Activated CD4-positive, alpha-beta T cell treated with anti-CD3 and anti-CD28 coated beads, Interleukin-2, Interleukin-4, amounts not matched to agents 100 ng/mL and 50 ng/mL, durations not matched to agents 16 hours and 8 hours (primary cell): ENCODE measurements around the gene SLC25A26.

Source experiments
- DNase-seq: peaks from one replicate; pipeline ENCODE4 v3.0.0-alpha.2; 2020; ENCODE audit warnings: low spot score

SLC25A26 gene

GRCh38 chr3:66397745-66398144 lies 176.9 kb downstream of the SLC25A26 start:
- no peak for DNase-seq

- no peak for DNase-seq
Measured at GRCh38 chr3:66398228-66399025, 177.6 kb downstream of the SLC25A26 start.

- DNase-seq: no peak
Measured at GRCh38 chr3:66399529-66400232, 178.9 kb downstream of the SLC25A26 start.

- no peak for DNase-seq
Measured at GRCh38 chr3:66400411-66401156, 179.8 kb downstream of the SLC25A26 start.

- no peak for DNase-seq
Measured at GRCh38 chr3:66401157-66401550, 180.4 kb downstream of the SLC25A26 start.

GRCh38 chr3:66401675-66402491 lies 181.1 kb downstream of the SLC25A26 start:
- no peak for DNase-seq

- no peak for DNase-seq
Measured at GRCh38 chr3:66402596-66403290, 181.9 kb downstream of the SLC25A26 start.

GRCh38 chr3:66403323-66403990 lies 182.7 kb downstream of the SLC25A26 start:
- no peak for DNase-seq

- no peak for DNase-seq
Measured at GRCh38 chr3:66404197-66404596, 183.4 kb downstream of the SLC25A26 start.

GRCh38 chr3:66404903-66405700 lies 184.3 kb downstream of the SLC25A26 start:
- DNase-seq: no peak

- DNase-seq: no peak
Measured at GRCh38 chr3:66405701-66406091, 184.9 kb downstream of the SLC25A26 start.

- no peak for DNase-seq
Measured at GRCh38 chr3:66406163-66406562, 185.4 kb downstream of the SLC25A26 start.

GRCh38 chr3:66406831-66407610 lies 186.2 kb downstream of the SLC25A26 start:
- DNase-seq: no peak

GRCh38 chr3:66407611-66408218 lies 186.9 kb downstream of the SLC25A26 start:
- peak; percentile 76 for DNase-seq

- no peak for DNase-seq
Measured at GRCh38 chr3:66409771-66410754, 189.3 kb downstream of the SLC25A26 start.

GRCh38 chr3:66410976-66411375 lies 190.2 kb downstream of the SLC25A26 start:
- no peak for DNase-seq

- no peak for DNase-seq
Measured at GRCh38 chr3:66411474-66411873, 190.7 kb downstream of the SLC25A26 start.
